Transverse colon (tissue), 4 donors: ENCODE measurements around the gene FOXP1. TPM values are rescaled to one million over a fixed set of nuclear protein-coding genes. Genes with fewer than 3 reads are reported as not detected.

ENCODE experiments used
- DNase-seq: peaks from one replicate; pipeline ENCODE4 v3.0.0-alpha.2; 2019
- H3K27ac ChIP-seq, 4 donors: fragments of 200-600 bp; sonication (generic); 2 replicates each; pipeline ENCODE4 v1.5.1; 2016 to 2018; ENCODE audit warnings: inconsistent platforms in 4 of 4
- H3K27me3 ChIP-seq: fragments of 200-600 bp; sonication (generic); 2 replicates; pipeline ENCODE4 v1.5.1; 2017; ENCODE audit warnings: inconsistent platforms
- H3K36me3 ChIP-seq, 4 donors: fragments of 200-600 bp; sonication (generic); 2 replicates each; pipeline ENCODE4 v1.5.1; 2017 to 2019; ENCODE audit warnings: inconsistent platforms in 4 of 4
- H3K4me1 ChIP-seq, 4 donors: fragments of 200-600 bp; sonication (generic); 2 replicates each; pipeline ENCODE4 v1.5.1; 2017 to 2020; ENCODE audit warnings: inconsistent platforms in 4 of 4
- H3K4me3 ChIP-seq, 4 donors: fragments of 200-600 bp; sonication (generic); 1 replicate in 1 of 4; 2 replicates in 3 of 4; pipeline versions ENCODE4 v1.5.1 to v1.6.1; 2017 to 2019; ENCODE audit warnings: inconsistent platforms in 4 of 4
- H3K9me3 ChIP-seq, 2 donors: fragments of 200-600 bp; sonication (generic); 2 replicates each; pipeline ENCODE4 v1.5.1; 2017 to 2019; ENCODE audit warnings: inconsistent platforms in 2 of 2
- CTCF ChIP-seq, 5 experiments: fragments of 200-600 bp in 3 of 5; fragments of 450-650 bp in 2 of 5; sonication (generic) in 3 of 5; IDR thresholded peaks; 1 replicate in 2 of 5; 2 replicates in 3 of 5; pipeline ENCODE4 v1.5.1; 2016 to 2017; ENCODE audit warnings: antibody characterized with exemption in 5 of 5, inconsistent platforms in 3 of 5, mild to moderate bottlenecking in 2 of 5, moderate library complexity in 1 of 5
- EP300 ChIP-seq: sonication (generic); formaldehyde crosslinking; IDR thresholded peaks from one replicate; pipeline ENCODE4 v1.6.1; 2017; ENCODE audit warnings: antibody characterized with exemption, low read depth
- POLR2A ChIP-seq: fragments of 450-650 bp; IDR thresholded peaks from one replicate; pipeline ENCODE4 v1.6.1; 2016; ENCODE audit warnings: antibody characterized with exemption, mild to moderate bottlenecking, moderate library complexity
- POLR2AphosphoS5 ChIP-seq, 3 donors: sonication (generic); formaldehyde crosslinking; IDR thresholded peaks; one replicate each; pipeline ENCODE4 v1.6.1; 2016; ENCODE audit warnings: antibody characterized with exemption in 3 of 3
- WGBS, 2 donors: methylation state at CpG; one replicate each; pipeline ENCODE4 v1.1.5; 2018; ENCODE audit warnings: low coverage in 1 of 2; 5-methylcytosine and 5-hydroxymethylcytosine counted together
- in situ Hi-C, 4 donors: fragments of 200-750 bp; cut with MboI; loops; one replicate each; pipeline versions ENCODE4 v1.15.0 to v1.15.1; 2017; ENCODE audit warnings: low sequenced_read_pairs in 3 of 4, low pct_ligation_motif_present in 1 of 4, low pct_unique_long_range_greater_than_20kb in 1 of 4
- intact Hi-C: fragments of 100-400 bp; cut with DNase I; formaldehyde crosslinking; loops from one replicate; pipeline ENCODE4 v1.15.1; 2023; ENCODE audit warnings: low total_unique reads
- total RNA-seq, 4 donors: library from RNA; depleted of rRNA; stranded (reverse); fragments of >200 nt; gene quantifications; one replicate each; pipeline ENCODE4 v1.1.0, GENCODE V29; 2016

The FOXP1 gene
- total RNA-seq, 4 donors from 2014 or later = 102 to 260 (median 150) TPM

- in situ Hi-C loops = no loop called here
- WGBS, 2 donors = 0 to 24% methylated on average over 1 of the region's 1 CpG
Measured at GRCh38 chr3:71469138-71469435, 114.4 kb downstream of the FOXP1 start.

DNA sequence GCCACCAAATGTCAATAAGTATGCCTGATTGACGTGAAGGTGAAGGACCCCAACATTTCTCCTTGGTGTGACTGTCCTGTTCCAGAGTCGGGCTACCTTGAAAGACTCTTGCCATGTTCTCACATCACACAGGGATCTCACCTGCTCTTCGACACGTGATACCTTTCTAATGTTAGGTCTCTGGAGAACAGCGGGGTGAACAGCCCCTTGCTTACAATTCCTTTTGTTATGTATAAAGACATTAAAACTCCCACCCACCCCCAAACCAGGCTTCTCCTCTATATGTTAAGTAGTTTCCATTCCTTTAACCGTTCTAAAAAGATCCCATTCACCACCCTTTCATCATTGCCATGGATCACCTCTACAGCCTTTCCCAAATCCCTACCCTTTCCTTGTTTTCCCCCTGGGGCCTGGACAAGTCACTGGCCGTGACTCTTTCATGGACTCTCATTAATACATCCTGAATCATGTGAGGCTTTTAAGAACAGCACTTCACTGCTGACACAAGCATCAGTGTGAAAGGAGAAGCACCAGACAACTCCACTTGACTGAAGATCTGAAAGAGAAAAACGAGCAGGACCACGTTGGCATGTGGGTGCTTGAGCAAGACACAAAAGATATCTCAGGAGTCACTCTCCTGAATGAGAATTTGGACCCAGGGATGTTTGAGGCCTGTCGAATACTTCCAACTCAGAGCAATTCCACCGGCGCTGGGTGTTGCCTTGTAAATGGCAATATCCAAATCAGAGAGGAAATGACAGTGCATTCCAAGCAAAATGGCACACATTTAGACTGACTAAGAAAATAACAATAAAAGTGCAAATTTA, 115.0 kb downstream of the FOXP1 start:
- H3K27ac ChIP-seq = no peak overlapping the region
- no peak for DNase-seq
- peaks cover 0 to 5% (median under 1%) of the 10 kb centered on the region in 4 donors for H3K4me1 ChIP-seq
- in situ Hi-C loops = no loop called here
- no peaks in the 10 kb centered on the region for H3K36me3 ChIP-seq
- no peaks in the 10 kb centered on the region for H3K9me3 ChIP-seq
- TF ChIP-seq POLR2A (no peak), EP300 (no peak), POLR2AphosphoS5 (IDR thresholded peaks at IDR 0.05) (no peak), CTCF (IDR thresholded peaks at IDR 0.05) (no peak)
- WGBS, 2 donors = 85 to 88% methylated on average over 7 to 12 of the region's 12 CpGs
- intact Hi-C loops = no loop called here
- H3K27me3 ChIP-seq = no peaks in the 10 kb centered on the region
- no peak overlapping the region for H3K4me3 ChIP-seq

More at GRCh38 chr3:71469138-71469435, 114.4 kb downstream of the FOXP1 start:
- no peaks in the 10 kb centered on the region for H3K36me3 ChIP-seq
- no peak for TF ChIP-seq EP300
- no peak for TF ChIP-seq POLR2A
- TF ChIP-seq CTCF (IDR thresholded peaks at IDR 0.05) = no peak
- TF ChIP-seq POLR2AphosphoS5 (IDR thresholded peaks at IDR 0.05) = no peak
- H3K4me1 ChIP-seq = no peaks in the 10 kb centered on the region
- no peak for DNase-seq
- H3K4me3 ChIP-seq = no peak overlapping the region
- intact Hi-C loops = no loop called here
- no peak overlapping the region for H3K27ac ChIP-seq
- H3K27me3 ChIP-seq = no peaks in the 10 kb centered on the region
- no peaks in the 10 kb centered on the region for H3K9me3 ChIP-seq

DNA sequence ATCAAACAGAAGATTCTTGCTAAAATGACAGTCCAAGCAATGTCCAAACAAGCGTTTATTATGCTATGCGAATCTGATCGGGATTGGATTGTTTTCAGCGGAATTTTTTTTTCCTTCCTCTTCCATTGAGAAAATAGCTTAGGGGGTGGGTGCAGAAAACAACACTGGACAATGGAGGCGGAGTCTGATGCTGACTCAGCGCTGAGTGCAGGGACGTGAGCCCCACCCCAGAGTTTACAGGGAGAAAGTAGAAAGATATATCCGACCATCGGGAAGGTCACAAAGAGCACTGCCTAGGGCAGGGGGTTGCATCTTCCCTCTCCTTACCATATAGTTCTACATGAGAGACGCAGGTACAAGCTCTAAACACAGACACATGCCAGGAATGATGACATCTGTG, 117.0 kb downstream of the FOXP1 start:
- H3K36me3 ChIP-seq = no peaks in the 10 kb centered on the region
- no peak overlapping the region for H3K27ac ChIP-seq
- TF ChIP-seq POLR2A = no peak
- TF ChIP-seq CTCF (IDR thresholded peaks at IDR 0.05) = no peak
- TF ChIP-seq POLR2AphosphoS5 (IDR thresholded peaks at IDR 0.05) = no peak
- TF ChIP-seq EP300 = no peak
- WGBS, 2 donors = 79 to 89% methylated on average over 5 to 10 of the region's 10 CpGs
- peaks cover 0 to 14% (median 11%) of the 10 kb centered on the region in 4 donors for H3K4me1 ChIP-seq
- in situ Hi-C loops (no loop called here), intact Hi-C loops (no loop called here)
- DNase-seq = no peak
- no peak overlapping the region for H3K4me3 ChIP-seq
- H3K27me3 ChIP-seq = no peaks in the 10 kb centered on the region
- H3K9me3 ChIP-seq = no peaks in the 10 kb centered on the region

- no peaks in the 10 kb centered on the region for H3K9me3 ChIP-seq
- H3K27ac ChIP-seq = no peak overlapping the region
- in situ Hi-C loops = no loop called here
- no peaks in the 10 kb centered on the region for H3K27me3 ChIP-seq
- TF ChIP-seq EP300 (no peak), POLR2AphosphoS5 (IDR thresholded peaks at IDR 0.05) (no peak), POLR2A (no peak), CTCF (IDR thresholded peaks at IDR 0.05) (no peak)
- no peak overlapping the region for H3K4me3 ChIP-seq
- intact Hi-C loops = no loop called here
- DNase-seq = no peak
- 75 to 89% methylated on average over 5 to 13 of the region's 13 CpGs for WGBS, 2 donors
- H3K36me3 ChIP-seq = no peaks in the 10 kb centered on the region
- peaks cover 0 to 23% (median 15%) of the 10 kb centered on the region in 4 donors for H3K4me1 ChIP-seq
Measured at GRCh38 chr3:71465371-71466036, 118.0 kb downstream of the FOXP1 start.
